GM12872 (cell line): ENCODE measurements around the gene CAMK1.

Source experiments
- CTCF ChIP-seq: IDR thresholded peaks from 3 replicates; pipeline ENCODE4 v1.5.1; 2011; ENCODE audit warnings: low read depth, mild to moderate bottlenecking, low read length, moderate library complexity; ENCODE audit not compliant: insufficient read depth

Gene CAMK1

DNA sequence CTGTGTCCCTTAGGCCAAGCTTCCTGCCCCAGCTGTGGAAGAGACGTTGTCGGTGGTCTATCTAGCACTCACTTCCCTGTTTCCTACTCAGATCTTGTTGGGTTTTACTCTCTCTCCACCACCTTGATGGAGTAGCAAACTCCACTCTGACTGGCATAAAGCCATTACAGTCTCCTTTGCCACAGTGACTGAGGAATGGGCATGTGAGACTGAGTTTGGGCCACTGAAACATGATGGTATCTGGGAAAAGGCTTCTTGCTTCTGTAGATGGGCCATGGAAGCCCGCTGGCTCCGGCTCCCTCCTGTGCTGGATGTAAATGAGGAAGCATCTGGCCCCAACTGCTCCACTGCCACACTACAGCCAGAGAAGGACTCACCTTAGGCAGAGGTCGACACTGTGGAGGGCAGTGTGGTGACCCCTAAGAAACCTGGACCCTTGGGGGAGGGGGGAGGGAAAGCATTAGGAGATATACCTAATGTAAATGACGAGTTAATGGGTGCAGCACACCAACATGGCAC is 9.4 kb upstream of the CAMK1 start:
- TF ChIP-seq CTCF: no peak

DNA sequence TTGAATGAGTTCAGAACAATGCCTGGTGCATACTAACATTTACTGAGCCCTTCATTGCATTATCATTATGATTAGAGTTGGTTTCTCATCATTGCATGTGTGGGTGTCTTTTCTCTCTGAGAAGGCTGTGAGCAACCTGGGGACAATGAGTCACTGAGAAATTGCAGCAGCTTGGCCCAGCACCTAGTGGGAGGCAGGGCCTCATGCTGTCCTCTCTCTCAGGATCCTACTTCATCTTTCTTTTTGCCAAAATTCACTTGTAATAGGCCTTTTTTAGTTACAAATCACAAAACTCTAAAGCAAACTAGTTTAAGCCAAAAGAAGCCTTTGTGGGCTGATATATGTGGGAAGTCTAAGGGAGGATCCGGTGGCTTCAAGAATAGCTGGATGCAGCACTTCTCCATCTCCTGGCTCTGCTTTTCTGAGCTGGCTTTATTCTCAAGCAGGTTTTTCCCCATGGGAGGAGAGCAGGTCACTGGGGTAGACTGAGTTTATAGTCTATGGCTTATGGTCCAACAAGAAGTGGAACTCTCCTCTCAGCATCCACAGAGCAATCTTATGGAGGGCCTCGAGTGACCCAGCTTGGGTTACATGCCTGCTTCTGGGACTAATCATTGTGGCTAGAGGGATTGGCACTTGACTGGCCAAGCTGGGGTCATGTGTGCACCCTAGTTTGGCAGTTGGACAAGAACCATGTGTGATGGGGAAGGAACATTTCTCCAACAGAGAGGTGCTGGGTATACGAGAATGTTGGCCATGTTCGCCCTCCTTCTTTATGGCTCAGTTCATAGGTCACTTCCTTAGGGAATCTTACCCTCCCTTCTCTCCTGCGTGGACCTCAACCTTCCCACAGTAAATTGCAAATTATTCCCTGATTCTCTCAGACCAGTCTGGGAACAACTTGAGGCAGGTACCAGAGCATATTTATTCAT is 8.7 kb upstream of the CAMK1 start:
- TF ChIP-seq CTCF: no peak

DNA sequence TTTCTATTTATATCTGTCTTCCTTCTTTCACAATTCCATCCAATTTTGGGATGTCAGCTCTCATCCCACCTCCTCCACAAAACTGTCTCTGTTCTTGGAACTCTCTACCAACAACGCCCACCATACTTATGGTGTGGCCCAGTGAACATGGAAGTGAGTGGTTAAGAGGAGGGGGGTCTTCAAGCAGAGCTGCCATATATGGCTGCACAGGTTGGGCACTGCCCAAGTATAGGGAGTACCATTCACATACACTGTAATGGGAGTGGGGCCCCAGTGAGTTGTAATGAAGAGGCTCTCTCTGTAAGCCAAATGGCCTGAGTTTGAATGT is 7.9 kb upstream of the CAMK1 start:
- no peak for TF ChIP-seq CTCF

DNA sequence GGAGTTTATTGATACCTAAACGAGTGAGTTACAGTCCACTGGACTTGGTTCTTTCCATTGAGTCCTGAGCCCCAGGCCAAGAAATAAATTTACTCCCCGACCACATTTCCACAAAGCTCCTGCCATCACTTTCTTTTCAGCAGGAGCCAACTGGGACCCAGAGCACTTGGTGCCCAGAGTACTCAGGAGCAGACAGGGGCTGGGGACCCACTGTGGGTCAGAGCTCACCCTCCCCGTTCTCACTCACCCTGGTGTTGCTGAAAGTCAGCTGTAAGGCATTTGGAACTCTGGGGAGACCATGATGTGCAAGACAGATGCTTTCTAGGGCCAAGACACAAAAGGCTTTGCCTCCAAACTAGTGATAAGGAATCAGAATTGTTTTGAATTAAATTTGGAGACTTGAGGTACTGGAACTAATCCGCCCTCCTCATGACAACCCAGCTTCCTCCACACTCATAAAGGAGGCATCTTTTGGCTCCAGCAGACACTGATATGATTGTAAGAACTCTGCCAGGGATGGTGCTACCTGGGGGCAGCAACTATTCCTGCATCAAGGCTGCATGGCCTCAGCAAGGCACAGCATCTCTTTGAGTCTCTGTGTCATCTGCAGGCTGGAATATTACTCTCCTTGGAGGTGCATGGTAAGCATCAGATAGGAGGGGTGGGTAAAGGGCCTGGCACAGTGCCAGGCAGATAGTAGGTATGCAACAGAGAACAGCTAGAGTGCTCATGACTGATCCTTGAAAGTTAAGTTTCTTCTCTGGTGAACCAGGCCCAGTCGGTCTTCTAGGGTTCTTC is 7.3 kb upstream of the CAMK1 start:
- TF ChIP-seq CTCF: no peak

- no peak for TF ChIP-seq CTCF
Measured at GRCh38 chr3:9770276-9770812, 597 bp upstream of the CAMK1 start.

GRCh38 chr3:9769012-9769411 is 735 bp downstream of the CAMK1 start:
- no peak for TF ChIP-seq CTCF

- no peak for TF ChIP-seq CTCF
Measured at GRCh38 chr3:9768141-9768775, 1.5 kb downstream of the CAMK1 start.
